K562 (cell line): ENCODE measurements around the gene SRM. TPM values are rescaled to one million over a fixed set of nuclear protein-coding genes. Genes with fewer than 3 reads are reported as not detected.
A peak's percentile ranks its signal among the peaks of the same experiment; 100 is the strongest.

ENCODE experiments used
- CHCHD3 ChIP-seq: fragments of 250-450 bp; sonication (Bioruptor Pico); IDR thresholded peaks from 2 replicates; pipeline ENCODE4 v2.1.2; 2022; ENCODE audit warnings: mild to moderate bottlenecking
- CREB3 ChIP-seq: fragments of 450-650 bp; conservative IDR thresholded peaks from 2 replicates; pipeline ENCODE4 v1.6.1; 2016; ENCODE audit warnings: missing genetic modification characterization, low read depth, mild to moderate bottlenecking, missing compliant biosample characterization, moderate library complexity
- CREB3L1 ChIP-seq: fragments of 450-650 bp; IDR thresholded peaks from 2 replicates; pipeline ENCODE4 v1.6.1; 2014; ENCODE audit warnings: low read depth, mild to moderate bottlenecking, moderate library complexity, borderline replicate concordance
- CTBP1 ChIP-seq: fragments of 450-650 bp; IDR thresholded peaks from 2 replicates; pipeline ENCODE4 v1.6.1; 2016; ENCODE audit warnings: borderline replicate concordance
- ELF1 ChIP-seq: fragments of 200-800 bp; sonication (Bioruptor generic); IDR thresholded peaks from 2 replicates; pipeline ENCODE4 v1.6.1; 2016; ENCODE audit warnings: missing genetic modification characterization, missing compliant biosample characterization
- FOXA3 ChIP-seq, 2 experiments: fragments of 450-650 bp in 1 of 2; sonication (generic) in 1 of 2; formaldehyde crosslinking; IDR thresholded peaks in 1 of 2; conservative IDR thresholded peaks in 1 of 2; 2 replicates each; pipeline versions ENCODE4 v1.4.0 to v1.8.0; 2020 to 2022; ENCODE audit warnings: mild to moderate bottlenecking in 2 of 2, missing genetic modification reagents in 1 of 2
- HMG20B ChIP-seq: fragments of 250-450 bp; sonication (Bioruptor Pico); IDR thresholded peaks from 2 replicates; pipeline ENCODE4 v1.5.0; 2021; ENCODE audit warnings: mild to moderate bottlenecking
- HMGXB4 ChIP-seq: sonication (generic); formaldehyde crosslinking; IDR thresholded peaks from 2 replicates; pipeline ENCODE4 v1.8.1; 2023; ENCODE audit warnings: mild to moderate bottlenecking, missing genetic modification reagents
- MITF ChIP-seq: IDR thresholded peaks from 2 replicates; pipeline ENCODE4 v1.6.1; 2014; ENCODE audit warnings: antibody characterized with exemption
- NCOA1 ChIP-seq: fragments of 450-650 bp; IDR thresholded peaks from 2 replicates; pipeline ENCODE4 v1.6.1; 2016; ENCODE audit warnings: low read depth
- NR2F6 ChIP-seq: fragments of 450-650 bp; formaldehyde crosslinking; IDR thresholded peaks from 2 replicates; pipeline ENCODE4 v1.4.0; 2020; ENCODE audit warnings: mild to moderate bottlenecking
- NRF1 ChIP-seq, 2 experiments: fragments of 450-650 bp; IDR thresholded peaks in 1 of 2; conservative IDR thresholded peaks in 1 of 2; 2 replicates each; pipeline ENCODE4 v1.6.1; 2014; ENCODE audit warnings: mild to moderate bottlenecking in 2 of 2
- PHB ChIP-seq: fragments of 250-450 bp; sonication (Bioruptor Pico); IDR thresholded peaks from 2 replicates; pipeline ENCODE4 v1.5.0; 2021
- SAP30 ChIP-seq: fragments of 200-600 bp; sonication (generic); IDR thresholded peaks from 2 replicates; pipeline ENCODE4 v1.6.1; 2012; ENCODE audit warnings: borderline replicate concordance, low read depth, mild to moderate bottlenecking, moderate library complexity, low read length, control low read depth, inconsistent platforms; ENCODE audit not compliant: insufficient read depth, poor library complexity, severe bottlenecking
- SFPQ ChIP-seq: fragments of 200-400 bp; formaldehyde crosslinking; IDR thresholded peaks from 2 replicates; pipeline ENCODE4 v1.6.1; 2017; ENCODE audit warnings: mild to moderate bottlenecking, low read depth, low read length, moderate library complexity
- TFAM ChIP-seq: fragments of 250-450 bp; sonication (Bioruptor Pico); conservative IDR thresholded peaks from 2 replicates; pipeline ENCODE4 v1.5.0; 2021; ENCODE audit warnings: mild to moderate bottlenecking, moderate library complexity
- ZC3H11A ChIP-seq: IDR thresholded peaks from 2 replicates; pipeline ENCODE4 v1.6.1; 2012; ENCODE audit warnings: low read depth, low read length, improper control_type of control experiment
- ZFPM2 ChIP-seq: fragments of 250-450 bp; sonication (Bioruptor Pico); IDR thresholded peaks from 2 replicates; pipeline ENCODE4 v1.5.1; 2022; ENCODE audit warnings: mild to moderate bottlenecking
- ZNF561 ChIP-seq: fragments of 450-650 bp; formaldehyde crosslinking; conservative IDR thresholded peaks from 2 replicates; pipeline ENCODE4 v1.4.0; 2020; ENCODE audit warnings: mild to moderate bottlenecking, moderate library complexity
- ZNF717 ChIP-seq: fragments of 250-450 bp; sonication (Bioruptor Pico); IDR thresholded peaks from 2 replicates; pipeline ENCODE4 v1.5.0; 2021
- polyA plus RNA-seq, 8 experiments: library from polyadenylated mRNA; depleted of rRNA in 4 of 8; stranded (reverse) in 5 of 8; unstranded in 3 of 8; fragments of >200 nt; fragmentation: Nextera tagmentation in 2 of 8; fragmentation: Illumina TruSeq in 1 of 8; extraction: Ambion mirVana in 2 of 8; extraction: Trizol in 1 of 8; gene quantifications; 2 replicates each; pipeline versions ENCODE4 v1.2.1 to v1.2.3, GENCODE V29; 2011 to 2014; ENCODE audit warnings: inconsistent platforms in 1 of 8, missing spikeins in 1 of 8
- total RNA-seq, 7 experiments: library from RNA; depleted of rRNA in 6 of 7; stranded (reverse); fragments of >200 nt in 6 of 7; fragmentation: Illumina TruSeq in 2 of 7; extraction: Trizol in 2 of 7; gene quantifications; 2 replicates each; pipeline versions ENCODE4 v1.2.1 to v1.2.3, GENCODE V29; 2011 to 2021; ENCODE audit warnings: low replicate concordance in 1 of 7

The SRM gene
- total and polyA plus RNA-seq, 9 of the 15 experiments (the other 6 are each of a cell fraction or from before 2014, with no cell fraction given): 23.9 to 373 (median 82.5) TPM

GRCh38 chr1:11099310-11100148 lies 39.7 kb upstream of the SRM start, which contains the start of gene EXOSC10 (continued):
- TF ChIP-seq ZNF717 (CRISPR knock-in tag) (no peak), ZFPM2 (CRISPR knock-in tag) (0 out of 2 replicates have a peak, but pooled peaks have one; percentile 45), HMGXB4 (CRISPR knock-in tag) (0 out of 2 replicates have a peak, but pooled peaks have one; percentile 40), CHCHD3 (no peak), TFAM (no peak), ZNF561 (CRISPR knock-in tag) (no peak), CREB3L1 (peak; percentile 77; the same call in 1 of the 2 replicates), HMG20B (CRISPR knock-in tag) (no peak), CTBP1 (peak; percentile 40; the same call in 1 of the 2 replicates), NR2F6 (CRISPR knock-in tag) (no peak), SAP30 (peak; percentile 86), NRF1 (conservative IDR thresholded peaks at IDR 0.05 in 1 of 2, IDR thresholded peaks at IDR 0.05 in 1 of 2) (peak; percentile 98), MITF (no peak), SFPQ (no peak), FOXA3 (CRISPR knock-in tag; conservative IDR thresholded peaks at IDR 0.05 in 1 of 2, IDR thresholded peaks at IDR 0.05 in 1 of 2) (no peak; a peak in 1 of 4 replicates), NCOA1 (no peak), ELF1 (no peak), ZC3H11A (no peak), CREB3 (tag) (no peak), PHB (0 out of 2 replicates have a peak, but pooled peaks have one; percentile 39)
